Measurements from ENCODE around the gene CORT. TPM values are rescaled to one million over a fixed set of nuclear protein-coding genes. Genes with fewer than 3 reads are reported as not detected.

CORT gene
- total RNA-seq, 1 donor from 2014 or later = 0.62 TPM

Other genes with a start within 250 kb of the CORT start
- 70.4 TPM for gene KIF1B, start 239.5 kb upstream of the CORT start, total RNA-seq
- gene PGD, start 51.0 kb upstream of the CORT start, total RNA-seq = 70.4 TPM
- gene CENPS, start 19.6 kb upstream of the CORT start, total RNA-seq = 12.2 TPM
- 31.1 TPM for gene DFFA, start 22.5 kb downstream of the CORT start, total RNA-seq
- gene PEX14, start 24.9 kb downstream of the CORT start, total RNA-seq = 17.9 TPM

Data from sciatic nerve (tissue), 1 donor.